Prostate gland (tissue), 2 donors: ENCODE results near the gene TBC1D19. TPM values are rescaled to one million over a fixed set of nuclear protein-coding genes. Genes with fewer than 3 reads are reported as not detected.

Experiments used
- DNase-seq: peaks from one replicate; pipeline ENCODE4 v3.0.0-alpha.2; 2019; ENCODE audit warnings: low spot score
- H3K27ac ChIP-seq, 2 donors: fragments of 200-600 bp; sonication (generic); 2 replicates each; pipeline ENCODE4 v1.5.1; 2017 to 2019
- H3K27me3 ChIP-seq: fragments of 200-600 bp; sonication (generic); replicated peaks from 2 replicates; pipeline ENCODE4 v1.5.1; 2019; ENCODE audit not compliant: insufficient read depth
- H3K36me3 ChIP-seq, 2 donors: fragments of 200-600 bp; sonication (generic); 1 replicate in 1 of 2; 2 replicates in 1 of 2; pipeline versions ENCODE4 v1.5.1 to v1.8.1; 2017 to 2019
- H3K4me1 ChIP-seq: fragments of 200-600 bp; sonication (generic); replicated peaks from 2 replicates; pipeline ENCODE4 v1.5.1; 2019
- H3K4me3 ChIP-seq, 2 donors: fragments of 200-600 bp; sonication (generic); 2 replicates each; pipeline ENCODE4 v1.5.1; 2017 to 2019
- H3K9me3 ChIP-seq: fragments of 200-600 bp; sonication (generic); 2 replicates; pipeline ENCODE4 v1.5.1; 2017
- CTCF ChIP-seq, 4 experiments: fragments of 200-600 bp in 2 of 4; fragments of 450-650 bp in 2 of 4; sonication (generic) in 2 of 4; IDR thresholded peaks; 1 replicate in 3 of 4; 2 replicates in 1 of 4; pipeline ENCODE4 v1.5.1; 2016 to 2019; ENCODE audit warnings: antibody characterized with exemption in 4 of 4, mild to moderate bottlenecking in 2 of 4, moderate library complexity in 2 of 4
- POLR2A ChIP-seq: fragments of 450-650 bp; IDR thresholded peaks from one replicate; pipeline ENCODE4 v1.6.1; 2016; ENCODE audit warnings: antibody characterized with exemption, mild to moderate bottlenecking
- POLR2AphosphoS5 ChIP-seq: sonication (generic); formaldehyde crosslinking; IDR thresholded peaks from one replicate; pipeline ENCODE4 v1.6.1; 2017; ENCODE audit warnings: antibody characterized with exemption
- WGBS: methylation state at CpG from one replicate; pipeline ENCODE4 v1.1.5; 2018; 5-methylcytosine and 5-hydroxymethylcytosine counted together
- intact Hi-C: fragments of 100-400 bp; cut with DNase I; formaldehyde crosslinking; loops from one replicate; pipeline ENCODE4 v1.14.2; 2022
- total RNA-seq, 2 donors: library from RNA; depleted of rRNA; stranded (reverse); fragments of >200 nt; gene quantifications; one replicate each; pipeline ENCODE4 v1.1.0, GENCODE V29; 2016

Gene TBC1D19
- total RNA-seq, 2 donors from 2014 or later = 11.3 to 19.9 TPM

GRCh38 chr4:26594778-26595177 lies 10.9 kb downstream of the TBC1D19 start:
- intact Hi-C loops = no loop called here
- Histone ChIP-seq H3K9me3 (no peaks in the 10 kb centered on the region), H3K4me1 (no peaks in the 10 kb centered on the region), H3K4me3 (no peak overlapping the region), H3K27me3 (no peaks in the 10 kb centered on the region), H3K36me3 (no peaks in the 10 kb centered on the region), H3K27ac (no peak overlapping the region)
- DNase-seq = no peak
- WGBS = 97% methylated on average over 6 of the region's 6 CpGs
- no peak for TF ChIP-seq POLR2AphosphoS5
- TF ChIP-seq CTCF (IDR thresholded peaks at IDR 0.05) = no peak
- TF ChIP-seq POLR2A = no peak

- TF ChIP-seq CTCF (IDR thresholded peaks at IDR 0.05) (no peak), POLR2A (no peak), POLR2AphosphoS5 (no peak)
Observed at GRCh38 chr4:26596843-26597242, 13.0 kb downstream of the TBC1D19 start.

GRCh38 chr4:26601204-26601603 lies 17.3 kb downstream of the TBC1D19 start:
- Histone ChIP-seq H3K9me3 (no peaks in the 10 kb centered on the region), H3K4me1 (no peaks in the 10 kb centered on the region), H3K27me3 (no peaks in the 10 kb centered on the region), H3K27ac (no peak overlapping the region), H3K4me3 (no peak overlapping the region), H3K36me3 (no peaks in the 10 kb centered on the region)
- DNase-seq = no peak
- WGBS = 97% methylated on average over 1 of the region's 1 CpG
- TF ChIP-seq POLR2A = no peak
- TF ChIP-seq POLR2AphosphoS5 = no peak
- TF ChIP-seq CTCF (IDR thresholded peaks at IDR 0.05) = no peak
- intact Hi-C loops = no loop called here

More at GRCh38 chr4:26596843-26597242, 13.0 kb downstream of the TBC1D19 start:
- Histone ChIP-seq H3K36me3 (no peaks in the 10 kb centered on the region), H3K4me1 (no peaks in the 10 kb centered on the region), H3K27ac (no peak overlapping the region), H3K4me3 (no peak overlapping the region), H3K27me3 (no peaks in the 10 kb centered on the region), H3K9me3 (no peaks in the 10 kb centered on the region)
- WGBS = 50% methylated on average over 1 of the region's 1 CpG
- no peak for DNase-seq
- intact Hi-C loops = no loop called here

- intact Hi-C loops = no loop called here
- no peak for DNase-seq
- Histone ChIP-seq H3K36me3 (no peaks in the 10 kb centered on the region), H3K27ac (no peak overlapping the region), H3K4me3 (no peak overlapping the region), H3K9me3 (no peaks in the 10 kb centered on the region), H3K4me1 (no peaks in the 10 kb centered on the region), H3K27me3 (no peaks in the 10 kb centered on the region)
- WGBS = 43% methylated on average over 2 of the region's 2 CpGs
- TF ChIP-seq POLR2AphosphoS5 (no peak), CTCF (IDR thresholded peaks at IDR 0.05) (no peak), POLR2A (no peak)
Observed at GRCh38 chr4:26607776-26608175, 23.9 kb downstream of the TBC1D19 start.

GRCh38 chr4:26609391-26609790 lies 25.5 kb downstream of the TBC1D19 start:
- no peak for TF ChIP-seq CTCF (IDR thresholded peaks at IDR 0.05)
- no peak for TF ChIP-seq POLR2AphosphoS5
- TF ChIP-seq POLR2A = no peak
- no peak for DNase-seq
- Histone ChIP-seq H3K27me3 (no peaks in the 10 kb centered on the region), H3K27ac (no peak overlapping the region), H3K4me1 (no peaks in the 10 kb centered on the region), H3K4me3 (no peak overlapping the region), H3K9me3 (no peaks in the 10 kb centered on the region), H3K36me3 (no peaks in the 10 kb centered on the region)
- intact Hi-C loops = no loop called here
